ENCODE results near the gene NRP2.

NRP2 gene

GRCh38 chr2:205758051-205758450 is 75.8 kb downstream of the NRP2 start:
- peak; percentile 60 for DNase-seq (ENCODE audit: low read depth)
- in situ Hi-C loops (cut with HindIII; ENCODE audit: low sequenced_read_pairs), result loop anchor here (5.0 kb wide), 1 partner anchor 56 kb away; no protein-coding TSS in a partner anchor
- no peak overlapping the region for H3K4me3 ChIP-seq (ENCODE audit: low read depth, low read length)
- TF ChIP-seq, protein P1, sequence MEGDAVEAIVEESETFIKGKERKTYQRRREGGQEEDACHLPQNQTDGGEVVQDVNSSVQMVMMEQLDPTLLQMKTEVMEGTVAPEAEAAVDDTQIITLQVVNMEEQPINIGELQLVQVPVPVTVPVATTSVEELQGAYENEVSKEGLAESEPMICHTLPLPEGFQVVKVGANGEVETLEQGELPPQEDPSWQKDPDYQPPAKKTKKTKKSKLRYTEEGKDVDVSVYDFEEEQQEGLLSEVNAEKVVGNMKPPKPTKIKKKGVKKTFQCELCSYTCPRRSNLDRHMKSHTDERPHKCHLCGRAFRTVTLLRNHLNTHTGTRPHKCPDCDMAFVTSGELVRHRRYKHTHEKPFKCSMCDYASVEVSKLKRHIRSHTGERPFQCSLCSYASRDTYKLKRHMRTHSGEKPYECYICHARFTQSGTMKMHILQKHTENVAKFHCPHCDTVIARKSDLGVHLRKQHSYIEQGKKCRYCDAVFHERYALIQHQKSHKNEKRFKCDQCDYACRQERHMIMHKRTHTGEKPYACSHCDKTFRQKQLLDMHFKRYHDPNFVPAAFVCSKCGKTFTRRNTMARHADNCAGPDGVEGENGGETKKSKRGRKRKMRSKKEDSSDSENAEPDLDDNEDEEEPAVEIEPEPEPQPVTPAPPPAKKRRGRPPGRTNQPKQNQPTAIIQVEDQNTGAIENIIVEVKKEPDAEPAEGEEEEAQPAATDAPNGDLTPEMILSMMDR (IDR thresholded peaks at IDR 0.05; ENCODE audit: low read depth, low read length, missing control alignments), result no peak

- no peak for DNase-seq (ENCODE audit: low read depth)
- TF ChIP-seq, protein P1 (IDR thresholded peaks at IDR 0.05; ENCODE audit: low read depth, low read length, missing control alignments), result no peak
- no peak overlapping the region for H3K4me3 ChIP-seq (ENCODE audit: low read depth, low read length)
- in situ Hi-C loops (cut with HindIII; ENCODE audit: low sequenced_read_pairs), result loop anchor here (5.0 kb wide), 1 partner anchor 56 kb away; no protein-coding TSS in a partner anchor
Measured at GRCh38 chr2:205758500-205758899, 76.2 kb downstream of the NRP2 start.

- in situ Hi-C loops (cut with HindIII; ENCODE audit: low sequenced_read_pairs), result loop anchor here (5.0 kb wide), 1 partner anchor 57 kb away; no protein-coding TSS in a partner anchor
- TF ChIP-seq, protein P1 (IDR thresholded peaks at IDR 0.05; ENCODE audit: low read depth, low read length, missing control alignments), result no peak
- DNase-seq (ENCODE audit: low read depth), result no peak
- H3K4me3 ChIP-seq (ENCODE audit: low read depth, low read length), result no peak overlapping the region
Measured at GRCh38 chr2:205759257-205759656, 77.0 kb downstream of the NRP2 start.

- in situ Hi-C loops (cut with HindIII; ENCODE audit: low sequenced_read_pairs), result loop anchor here (5.0 kb wide), 1 partner anchor 57 kb away; no protein-coding TSS in a partner anchor
- H3K4me3 ChIP-seq (ENCODE audit: low read depth, low read length), result no peak overlapping the region
- no peak for DNase-seq (ENCODE audit: low read depth)
- TF ChIP-seq, protein P1 (IDR thresholded peaks at IDR 0.05; ENCODE audit: low read depth, low read length, missing control alignments), result no peak
Measured at GRCh38 chr2:205759732-205760131, 77.4 kb downstream of the NRP2 start.

- H3K4me3 ChIP-seq (ENCODE audit: low read depth, low read length), result no peak overlapping the region
- DNase-seq (ENCODE audit: low read depth), result no peak
- in situ Hi-C loops (cut with HindIII; ENCODE audit: low sequenced_read_pairs), result no loop called here
- TF ChIP-seq, protein P1 (IDR thresholded peaks at IDR 0.05; ENCODE audit: low read depth, low read length, missing control alignments), result no peak
Measured at GRCh38 chr2:205760157-205760556, 77.9 kb downstream of the NRP2 start.

DNA sequence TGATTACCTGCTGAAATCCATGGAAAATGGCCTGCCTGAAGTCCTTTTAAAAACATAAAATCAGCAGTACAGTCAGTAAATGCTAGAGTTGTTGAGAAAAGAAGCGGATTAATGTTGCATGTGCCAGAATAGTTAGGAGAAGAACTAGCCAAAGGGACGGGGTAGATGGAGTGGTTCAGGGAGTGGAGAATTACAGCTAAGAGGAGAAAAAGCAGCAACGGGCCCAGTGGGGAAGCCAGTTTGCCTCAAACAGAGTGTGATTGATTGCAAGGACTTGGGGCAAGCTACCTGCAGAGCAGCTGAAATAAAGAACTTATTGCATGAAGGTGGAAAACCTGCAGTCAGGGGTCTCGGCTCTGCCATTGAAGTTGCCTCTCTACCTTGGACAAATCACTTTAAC is 79.1 kb downstream of the NRP2 start:
- TF ChIP-seq, protein P1 (IDR thresholded peaks at IDR 0.05; ENCODE audit: low read depth, low read length, missing control alignments), result no peak
- DNase-seq (ENCODE audit: low read depth), result no peak
- in situ Hi-C loops (cut with HindIII; ENCODE audit: low sequenced_read_pairs), result no loop called here
- no peak overlapping the region for H3K4me3 ChIP-seq (ENCODE audit: low read depth, low read length)
